ENCODE results near the gene BRME1. TPM values are rescaled to one million over a fixed set of nuclear protein-coding genes. Genes with fewer than 3 reads are reported as not detected.

The BRME1 gene
- polyA plus RNA-seq, 3 donors = 0.05 to 0.28 TPM; not detected in 1

DNA sequence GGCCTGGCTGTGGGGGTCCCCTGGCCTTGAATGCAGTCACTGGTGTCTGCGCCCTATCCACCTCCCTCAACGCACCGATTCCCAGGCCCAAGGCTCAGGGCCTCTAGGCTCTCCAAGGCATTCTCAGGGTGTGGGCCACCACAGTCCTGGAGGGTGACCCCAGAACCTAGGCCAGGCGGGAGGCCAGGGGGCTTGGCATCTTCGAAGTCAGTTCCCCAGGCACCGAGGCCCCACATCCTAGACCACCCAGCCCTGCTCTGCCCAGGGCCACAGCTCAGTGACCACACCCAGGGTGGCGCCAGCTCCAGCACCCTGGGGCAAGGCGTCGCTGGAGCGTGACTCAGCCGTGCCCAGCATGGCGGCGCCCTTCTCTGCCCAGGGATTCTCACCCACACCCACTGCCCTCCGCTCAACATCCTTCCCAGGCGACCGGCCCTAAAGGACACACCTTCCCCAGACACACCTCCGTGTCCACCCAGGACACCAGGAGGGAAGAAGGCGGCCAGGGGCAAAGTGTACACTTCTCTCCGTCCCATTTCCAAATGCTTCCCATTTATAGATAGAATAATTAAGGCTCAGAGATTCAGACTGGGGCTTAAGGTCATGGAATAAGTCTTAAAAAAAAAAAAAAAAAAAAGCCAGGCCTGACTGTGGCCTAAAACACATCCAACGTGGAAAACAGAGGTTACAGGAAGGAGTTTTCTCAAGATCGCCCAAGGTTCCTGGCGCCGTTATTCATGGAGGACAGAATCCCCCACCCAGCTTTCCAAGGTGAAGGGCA lies 65.4 kb downstream of the BRME1 start:
- H4K20me1 ChIP-seq (ENCODE audit: insufficient read depth, low read length) = peaks cover 69% of the 10 kb centered on the region
- peaks cover 0 to 7% of the 10 kb centered on the region in 2 donors for H3K36me3 ChIP-seq (replicated peaks in 1 of 2; ENCODE audit: control insufficient read depth in 1 of 2, insufficient read depth in 2 of 2, low read length in 2 of 2)
- Mint-ChIP-seq H3K36me3 (peaks cover 17 to 34% of the 10 kb centered on the region in 2 donors), H3K27me3 (ENCODE audit: low read depth in 3 of 3) (peaks cover 0 to 16% (median 6%) of the 10 kb centered on the region in 3 donors), H3K9me3 (peaks cover 0 to 7% (median 2%) of the 10 kb centered on the region in 7 donors), H3K4me1 (peaks cover 49% of the 10 kb centered on the region), H3K4me3 (peak overlapping the region; percentile 91 to 96), H3K27ac (peak overlapping the region; percentile 98 to 100 (median 99))
- peak overlapping the region; percentile 100 for H3K9ac ChIP-seq (ENCODE audit: insufficient read depth, low read length, poor library complexity, severe bottlenecking)
- intact Hi-C loops (cut with micrococcal nuclease) = loop anchor here (10.0 kb wide), 2 partner anchors 686 to 1056 kb away; partner anchors contain the start of genes IER2 (in 1 of the 2) and STX10 (in 1 of the 2)
- DNase-seq = peak; percentile 84 to 85 (median 84)
- TF ChIP-seq, protein P1, sequence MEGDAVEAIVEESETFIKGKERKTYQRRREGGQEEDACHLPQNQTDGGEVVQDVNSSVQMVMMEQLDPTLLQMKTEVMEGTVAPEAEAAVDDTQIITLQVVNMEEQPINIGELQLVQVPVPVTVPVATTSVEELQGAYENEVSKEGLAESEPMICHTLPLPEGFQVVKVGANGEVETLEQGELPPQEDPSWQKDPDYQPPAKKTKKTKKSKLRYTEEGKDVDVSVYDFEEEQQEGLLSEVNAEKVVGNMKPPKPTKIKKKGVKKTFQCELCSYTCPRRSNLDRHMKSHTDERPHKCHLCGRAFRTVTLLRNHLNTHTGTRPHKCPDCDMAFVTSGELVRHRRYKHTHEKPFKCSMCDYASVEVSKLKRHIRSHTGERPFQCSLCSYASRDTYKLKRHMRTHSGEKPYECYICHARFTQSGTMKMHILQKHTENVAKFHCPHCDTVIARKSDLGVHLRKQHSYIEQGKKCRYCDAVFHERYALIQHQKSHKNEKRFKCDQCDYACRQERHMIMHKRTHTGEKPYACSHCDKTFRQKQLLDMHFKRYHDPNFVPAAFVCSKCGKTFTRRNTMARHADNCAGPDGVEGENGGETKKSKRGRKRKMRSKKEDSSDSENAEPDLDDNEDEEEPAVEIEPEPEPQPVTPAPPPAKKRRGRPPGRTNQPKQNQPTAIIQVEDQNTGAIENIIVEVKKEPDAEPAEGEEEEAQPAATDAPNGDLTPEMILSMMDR (IDR thresholded peaks at IDR 0.05) = no peak
- peak overlapping the region; percentile 69 to 97 (median 90) for H3K4me3 ChIP-seq (replicated peaks in 1 of 3; ENCODE audit: low read depth in 2 of 3, low read length in 3 of 3)
- H3K79me2 ChIP-seq (ENCODE audit: insufficient read depth, low read length) = peaks cover 86% of the 10 kb centered on the region
- H3K27me3 ChIP-seq (ENCODE audit: control insufficient read depth in 2 of 2, insufficient read depth in 2 of 2, low read length in 2 of 2) = no peaks in the 10 kb centered on the region
- WGBS (ENCODE audit: insufficient coverage) = 9% methylated on average over 17 of the region's 23 CpGs
- H2AFZ ChIP-seq (ENCODE audit: insufficient read depth, low read depth, low read length, poor library complexity, severe bottlenecking) = no peak overlapping the region
- peaks cover 62 to 70% of the 10 kb centered on the region in 2 donors for H3K4me1 ChIP-seq (ENCODE audit: control insufficient read depth in 1 of 2, insufficient read depth in 2 of 2, low read length in 2 of 2)
- H3K27ac ChIP-seq (ENCODE audit: low read depth in 1 of 2, low read length in 2 of 2) = peak overlapping the region; percentile 99 to 100
- no peaks in the 10 kb centered on the region for H3K9me3 ChIP-seq (replicated peaks in 1 of 2; ENCODE audit: control insufficient read depth in 1 of 2, insufficient read depth in 1 of 2, low read length in 2 of 2)
- H3K4me2 ChIP-seq (replicated peaks; ENCODE audit: extremely low read depth, low read length, poor library complexity, severe bottlenecking) = peak overlapping the region; percentile 96

DNA sequence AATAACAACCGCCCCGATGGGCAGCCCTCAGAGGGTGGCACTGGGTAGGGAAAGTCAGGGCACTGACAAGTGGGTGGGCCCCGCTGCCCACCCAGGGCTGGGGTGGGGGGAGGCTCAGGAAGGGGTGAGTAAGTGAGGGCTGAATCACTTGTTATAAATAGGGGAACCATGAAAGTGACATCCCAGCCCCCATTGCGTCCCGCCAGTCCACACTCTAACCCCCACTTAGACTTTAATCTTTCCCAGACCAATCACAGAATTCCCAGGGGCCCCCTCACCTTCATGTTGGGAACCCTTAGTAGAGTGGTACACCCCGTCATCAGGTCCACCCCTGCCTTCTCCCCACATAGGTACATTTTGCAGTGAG lies 66.0 kb downstream of the BRME1 start:
- Mint-ChIP-seq H3K27ac (peak overlapping the region; percentile 98 to 100 (median 99)), H3K27me3 (ENCODE audit: low read depth in 3 of 3) (peaks cover 0 to 17% (median 6%) of the 10 kb centered on the region in 3 donors), H3K36me3 (peaks cover 17 to 36% of the 10 kb centered on the region in 2 donors), H3K4me1 (peaks cover 50% of the 10 kb centered on the region), H3K9me3 (peaks cover 0 to 7% (median 2%) of the 10 kb centered on the region in 7 donors), H3K4me3 (peak overlapping the region; percentile 91 to 96)
- 0% methylated on average over 1 of the region's 6 CpGs for WGBS (ENCODE audit: insufficient coverage)
- H2AFZ ChIP-seq (ENCODE audit: insufficient read depth, low read depth, low read length, poor library complexity, severe bottlenecking) = no peak overlapping the region
- H3K9ac ChIP-seq (ENCODE audit: insufficient read depth, low read length, poor library complexity, severe bottlenecking) = peak overlapping the region; percentile 100
- peaks cover 0 to 7% of the 10 kb centered on the region in 2 donors for H3K36me3 ChIP-seq (replicated peaks in 1 of 2; ENCODE audit: control insufficient read depth in 1 of 2, insufficient read depth in 2 of 2, low read length in 2 of 2)
- intact Hi-C loops (cut with micrococcal nuclease) = loop anchor here (10.0 kb wide), 2 partner anchors 685 to 1055 kb away; partner anchors contain the start of genes IER2 (in 1 of the 2) and STX10 (in 1 of the 2)
- no peaks in the 10 kb centered on the region for H3K9me3 ChIP-seq (replicated peaks in 1 of 2; ENCODE audit: control insufficient read depth in 1 of 2, insufficient read depth in 1 of 2, low read length in 2 of 2)
- TF ChIP-seq, protein P1 (IDR thresholded peaks at IDR 0.05) = no peak
- peak in 1 of 3 donors; percentile 86 for DNase-seq
- H3K79me2 ChIP-seq (ENCODE audit: insufficient read depth, low read length) = peaks cover 89% of the 10 kb centered on the region
- H3K4me2 ChIP-seq (replicated peaks; ENCODE audit: extremely low read depth, low read length, poor library complexity, severe bottlenecking) = peak overlapping the region; percentile 96
- peaks cover 68 to 72% of the 10 kb centered on the region in 2 donors for H3K4me1 ChIP-seq (ENCODE audit: control insufficient read depth in 1 of 2, insufficient read depth in 2 of 2, low read length in 2 of 2)
- no peaks in the 10 kb centered on the region for H3K27me3 ChIP-seq (ENCODE audit: control insufficient read depth in 2 of 2, insufficient read depth in 2 of 2, low read length in 2 of 2)
- H3K27ac ChIP-seq (ENCODE audit: low read depth in 1 of 2, low read length in 2 of 2) = peak overlapping the region; percentile 99 to 100
- peaks cover 74% of the 10 kb centered on the region for H4K20me1 ChIP-seq (ENCODE audit: insufficient read depth, low read length)
- peak overlapping the region; percentile 69 to 97 (median 90) for H3K4me3 ChIP-seq (replicated peaks in 1 of 3; ENCODE audit: low read depth in 2 of 3, low read length in 3 of 3)

Measured in CD14-positive monocyte (primary cell).